GM19035 (cell line): Measurements from ENCODE around the gene JPH2.
"Not testable (repeated sequence)": the region's sequence is repeated elsewhere in the genome, so short reads cannot be mapped to it uniquely, and the experiment has no call there.

Source experiments
- ATAC-seq: cut with Tn5 transposase; IDR thresholded peaks from one replicate; pipeline ENCODE4 v1.9.1; 2021; ENCODE audit not compliant: unreplicated experiment

The JPH2 gene

GRCh38 chr20:44159711-44160110 lies 27.3 kb downstream of the JPH2 start:
- ATAC-seq = no peak

- no peak for ATAC-seq
Observed at GRCh38 chr20:44159125-44159524, 27.9 kb downstream of the JPH2 start.

- ATAC-seq = no peak
Observed at GRCh38 chr20:44157061-44157460, 29.9 kb downstream of the JPH2 start.

- no peak for ATAC-seq
Observed at GRCh38 chr20:44154521-44155001, 32.4 kb downstream of the JPH2 start.

- ATAC-seq = no peak
Observed at GRCh38 chr20:44153636-44154043, 33.3 kb downstream of the JPH2 start.

GRCh38 chr20:44151621-44152416 lies 35.2 kb downstream of the JPH2 start:
- ATAC-seq = no peak

GRCh38 chr20:44146272-44146671 lies 40.7 kb downstream of the JPH2 start:
- ATAC-seq = no peak

- no peak for ATAC-seq
Observed at GRCh38 chr20:44145131-44145775, 41.7 kb downstream of the JPH2 start.

- ATAC-seq = no peak
Observed at GRCh38 chr20:44143936-44144335, 43.1 kb downstream of the JPH2 start.

- ATAC-seq = no peak
Observed at GRCh38 chr20:44142413-44142812, 44.6 kb downstream of the JPH2 start.

GRCh38 chr20:44141873-44142272 lies 45.1 kb downstream of the JPH2 start:
- ATAC-seq = no peak

GRCh38 chr20:44138867-44139266 lies 48.1 kb downstream of the JPH2 start:
- no peak for ATAC-seq

GRCh38 chr20:44137266-44137801 lies 49.7 kb downstream of the JPH2 start:
- ATAC-seq = no peak

- no peak for ATAC-seq
Observed at GRCh38 chr20:44136579-44137265, 50.3 kb downstream of the JPH2 start.

GRCh38 chr20:44135417-44136204 lies 51.4 kb downstream of the JPH2 start:
- ATAC-seq = no peak

GRCh38 chr20:44135012-44135412 lies 52.0 kb downstream of the JPH2 start:
- ATAC-seq = no peak

- ATAC-seq = no peak
Observed at GRCh38 chr20:44133424-44133823, 53.6 kb downstream of the JPH2 start.

GRCh38 chr20:44131704-44132103 lies 55.3 kb downstream of the JPH2 start:
- ATAC-seq = no peak

- ATAC-seq = no peak
Observed at GRCh38 chr20:44129911-44130718, 56.9 kb downstream of the JPH2 start.

- ATAC-seq = not testable (repeated sequence)
Observed at GRCh38 chr20:44129300-44129699, 57.7 kb downstream of the JPH2 start.
